Lower leg skin (tissue), 3 donors: ENCODE data around the gene TRIM28.

Experiments used
- CTCF ChIP-seq, 3 donors: fragments of 450-650 bp; IDR thresholded peaks; one replicate each; pipeline ENCODE4 v1.5.1; 2016; ENCODE audit warnings: antibody characterized with exemption in 3 of 3, mild to moderate bottlenecking in 3 of 3, moderate library complexity in 2 of 3
- POLR2A ChIP-seq, 2 donors: fragments of 450-650 bp; IDR thresholded peaks; one replicate each; pipeline ENCODE4 v1.6.1; 2016 to 2017; ENCODE audit warnings: antibody characterized with exemption in 2 of 2, mild to moderate bottlenecking in 1 of 2, moderate library complexity in 1 of 2

- TF ChIP-seq POLR2A (IDR thresholded peaks at IDR 0.05): no peak
- no peak for TF ChIP-seq CTCF (IDR thresholded peaks at IDR 0.05)
Measured at GRCh38 chr19:58559275-58560006, 15.6 kb downstream of the TRIM28 start.
